Prostate gland (tissue), 2 donors: Measurements from ENCODE around the gene PCSK4. TPM values are rescaled to one million over a fixed set of nuclear protein-coding genes. Genes with fewer than 3 reads are reported as not detected.

Experiments
- DNase-seq: peaks from one replicate; pipeline ENCODE4 v3.0.0-alpha.2; 2019; ENCODE audit warnings: low spot score
- H3K27ac ChIP-seq, 2 donors: fragments of 200-600 bp; sonication (generic); 2 replicates each; pipeline ENCODE4 v1.5.1; 2017 to 2019
- H3K27me3 ChIP-seq: fragments of 200-600 bp; sonication (generic); replicated peaks from 2 replicates; pipeline ENCODE4 v1.5.1; 2019; ENCODE audit not compliant: insufficient read depth
- H3K36me3 ChIP-seq, 2 donors: fragments of 200-600 bp; sonication (generic); 1 replicate in 1 of 2; 2 replicates in 1 of 2; pipeline versions ENCODE4 v1.5.1 to v1.8.1; 2017 to 2019
- H3K4me1 ChIP-seq: fragments of 200-600 bp; sonication (generic); replicated peaks from 2 replicates; pipeline ENCODE4 v1.5.1; 2019
- H3K4me3 ChIP-seq, 2 donors: fragments of 200-600 bp; sonication (generic); 2 replicates each; pipeline ENCODE4 v1.5.1; 2017 to 2019
- H3K9me3 ChIP-seq: fragments of 200-600 bp; sonication (generic); 2 replicates; pipeline ENCODE4 v1.5.1; 2017
- POLR2A ChIP-seq: fragments of 450-650 bp; IDR thresholded peaks from one replicate; pipeline ENCODE4 v1.6.1; 2016; ENCODE audit warnings: antibody characterized with exemption, mild to moderate bottlenecking
- POLR2AphosphoS5 ChIP-seq: sonication (generic); formaldehyde crosslinking; IDR thresholded peaks from one replicate; pipeline ENCODE4 v1.6.1; 2017; ENCODE audit warnings: antibody characterized with exemption
- WGBS: methylation state at CpG from one replicate; pipeline ENCODE4 v1.1.5; 2018; 5-methylcytosine and 5-hydroxymethylcytosine counted together
- intact Hi-C: fragments of 100-400 bp; cut with DNase I; formaldehyde crosslinking; loops from one replicate; pipeline ENCODE4 v1.14.2; 2022
- total RNA-seq, 2 donors: library from RNA; depleted of rRNA; stranded (reverse); fragments of >200 nt; gene quantifications; one replicate each; pipeline ENCODE4 v1.1.0, GENCODE V29; 2016
- TF ChIP-seq, protein P1 (sequence below), 4 experiments: fragments of 200-600 bp in 2 of 4; fragments of 450-650 bp in 2 of 4; sonication (generic) in 2 of 4; IDR thresholded peaks; 1 replicate in 3 of 4; 2 replicates in 1 of 4; pipeline ENCODE4 v1.5.1; 2016 to 2019; ENCODE audit warnings: antibody characterized with exemption in 4 of 4, mild to moderate bottlenecking in 2 of 4, moderate library complexity in 2 of 4

The PCSK4 gene
- total RNA-seq, 2 donors from 2014 or later, result 8.1 to 22.9 TPM

DNA sequence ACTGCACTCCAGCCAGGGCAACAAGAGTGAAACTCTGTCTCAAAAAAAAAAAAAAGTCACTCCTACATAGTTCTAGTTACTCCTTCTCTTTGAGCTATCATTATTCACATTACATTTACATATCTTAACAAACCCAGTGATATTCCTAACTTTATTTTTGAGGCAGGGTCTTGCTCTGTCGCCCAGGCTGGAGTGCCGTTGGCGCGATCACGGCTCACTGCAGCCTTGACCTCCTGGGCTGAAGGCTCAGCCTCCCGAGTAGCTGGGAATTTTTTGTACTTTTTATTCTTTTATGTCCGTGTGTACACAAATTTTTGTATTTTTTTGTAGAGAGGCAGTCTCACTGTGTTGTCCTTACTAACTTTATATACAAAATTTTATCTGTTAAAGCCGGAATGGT is 52.5 kb downstream of the PCSK4 start:
- TF ChIP-seq, protein P1, sequence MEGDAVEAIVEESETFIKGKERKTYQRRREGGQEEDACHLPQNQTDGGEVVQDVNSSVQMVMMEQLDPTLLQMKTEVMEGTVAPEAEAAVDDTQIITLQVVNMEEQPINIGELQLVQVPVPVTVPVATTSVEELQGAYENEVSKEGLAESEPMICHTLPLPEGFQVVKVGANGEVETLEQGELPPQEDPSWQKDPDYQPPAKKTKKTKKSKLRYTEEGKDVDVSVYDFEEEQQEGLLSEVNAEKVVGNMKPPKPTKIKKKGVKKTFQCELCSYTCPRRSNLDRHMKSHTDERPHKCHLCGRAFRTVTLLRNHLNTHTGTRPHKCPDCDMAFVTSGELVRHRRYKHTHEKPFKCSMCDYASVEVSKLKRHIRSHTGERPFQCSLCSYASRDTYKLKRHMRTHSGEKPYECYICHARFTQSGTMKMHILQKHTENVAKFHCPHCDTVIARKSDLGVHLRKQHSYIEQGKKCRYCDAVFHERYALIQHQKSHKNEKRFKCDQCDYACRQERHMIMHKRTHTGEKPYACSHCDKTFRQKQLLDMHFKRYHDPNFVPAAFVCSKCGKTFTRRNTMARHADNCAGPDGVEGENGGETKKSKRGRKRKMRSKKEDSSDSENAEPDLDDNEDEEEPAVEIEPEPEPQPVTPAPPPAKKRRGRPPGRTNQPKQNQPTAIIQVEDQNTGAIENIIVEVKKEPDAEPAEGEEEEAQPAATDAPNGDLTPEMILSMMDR (IDR thresholded peaks at IDR 0.05), result no peak
- TF ChIP-seq POLR2A (no peak), POLR2AphosphoS5 (no peak)
- Histone ChIP-seq H3K4me3 (no peak overlapping the region), H3K27ac (no peak overlapping the region), H3K9me3 (no peaks in the 10 kb centered on the region), H3K27me3 (no peaks in the 10 kb centered on the region), H3K4me1 (peaks cover 14% of the 10 kb centered on the region), H3K36me3 (peaks cover 6 to 35% of the 10 kb centered on the region in 2 donors)
- DNase-seq, result no peak
- intact Hi-C loops, result loop anchor here (5.0 kb wide), 1 partner anchor 160 kb away; the partner anchor contains the start of gene FAM174C
- WGBS, result 54% methylated on average over 8 of the region's 8 CpGs

- no peaks in the 10 kb centered on the region for H3K9me3 ChIP-seq
- H3K27me3 ChIP-seq, result no peaks in the 10 kb centered on the region
- peaks cover 14% of the 10 kb centered on the region for H3K4me1 ChIP-seq
- H3K4me3 ChIP-seq, result no peak overlapping the region
- no peak for DNase-seq
- intact Hi-C loops, result loop anchor here (5.0 kb wide), 1 partner anchor 158 kb away; the partner anchor contains the start of gene FAM174C
- peaks cover 6 to 32% of the 10 kb centered on the region in 2 donors for H3K36me3 ChIP-seq
- TF ChIP-seq, protein P1 (IDR thresholded peaks at IDR 0.05), result no peak
- no peak for TF ChIP-seq POLR2A
- TF ChIP-seq POLR2AphosphoS5, result no peak
- H3K27ac ChIP-seq, result no peak overlapping the region
- WGBS, result 84% methylated on average over 21 of the region's 21 CpGs
Measured at GRCh38 chr19:1435378-1435989, 54.7 kb downstream of the PCSK4 start.

DNA sequence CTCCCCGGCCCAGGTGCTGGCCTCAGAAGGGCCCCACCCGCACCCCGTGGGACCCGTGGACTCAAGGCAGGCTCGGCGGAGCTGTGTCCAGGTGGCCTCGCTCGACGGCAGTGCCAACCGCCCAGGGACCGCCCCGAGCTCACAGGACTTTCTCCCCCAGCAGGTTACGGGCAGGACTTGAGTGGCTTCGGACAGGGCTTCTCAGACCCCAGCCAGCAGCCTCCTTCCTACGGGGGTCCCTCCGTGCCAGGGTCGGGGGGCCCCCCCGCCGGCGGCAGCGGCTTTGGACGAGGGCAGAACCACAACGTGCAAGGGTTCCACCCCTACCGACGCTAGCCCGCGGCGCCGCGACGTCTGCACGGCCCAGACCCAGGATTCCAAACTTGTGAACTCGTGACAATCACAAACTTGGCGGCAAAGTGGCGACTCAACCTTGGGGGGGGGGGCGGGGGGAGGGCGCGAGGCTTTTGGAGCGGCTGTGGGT is 55.5 kb downstream of the PCSK4 start:
- TF ChIP-seq POLR2AphosphoS5 (no peak), POLR2A (no peak)
- TF ChIP-seq, protein P1 (IDR thresholded peaks at IDR 0.05), result no peak
- 86% methylated on average over 39 of the region's 39 CpGs for WGBS
- Histone ChIP-seq H3K9me3 (no peaks in the 10 kb centered on the region), H3K27ac (no peak overlapping the region), H3K36me3 (peaks cover 6 to 32% of the 10 kb centered on the region in 2 donors), H3K27me3 (no peaks in the 10 kb centered on the region), H3K4me1 (peaks cover 7% of the 10 kb centered on the region), H3K4me3 (no peak overlapping the region)
- no peak for DNase-seq
- intact Hi-C loops, result loop anchor here (5.0 kb wide), 1 partner anchor 157 kb away; the partner anchor contains the start of gene FAM174C

GRCh38 chr19:1434040-1434366 is 56.1 kb downstream of the PCSK4 start:
- no peak overlapping the region for H3K4me3 ChIP-seq
- WGBS, result 84% methylated on average over 16 of the region's 17 CpGs
- H3K4me1 ChIP-seq, result peaks cover under 1% of the 10 kb centered on the region
- no peak for DNase-seq
- H3K36me3 ChIP-seq, result peaks cover 6 to 32% of the 10 kb centered on the region in 2 donors
- TF ChIP-seq POLR2A (no peak), POLR2AphosphoS5 (no peak)
- TF ChIP-seq, protein P1 (IDR thresholded peaks at IDR 0.05), result no peak
- no peaks in the 10 kb centered on the region for H3K9me3 ChIP-seq
- intact Hi-C loops, result no loop called here
- no peaks in the 10 kb centered on the region for H3K27me3 ChIP-seq
- no peak overlapping the region for H3K27ac ChIP-seq
